H7 (cell line): ENCODE data around the gene SAYSD1. TPM values are rescaled to one million over a fixed set of nuclear protein-coding genes. Genes with fewer than 3 reads are reported as not detected.

Source experiments
- total RNA-seq: library from RNA; depleted of rRNA; stranded (reverse); fragments of >200 nt; shearing (Covaris generic); gene quantifications from 2 replicates; pipeline ENCODE4 v1.2.3, GENCODE V29; 2014; rRNA removed

Gene SAYSD1
- total RNA-seq, 1 experiment from 2014 or later = 11.0 TPM

Other genes with a start within 250 kb of the SAYSD1 start
- 0.18 and 0.87 TPM in 2 replicates for gene GLP1R, start 66.4 kb downstream of the SAYSD1 start, total RNA-seq
- 23.8 and 30.1 TPM in 2 replicates for gene KCNK5, start 114.3 kb upstream of the SAYSD1 start, total RNA-seq
- gene KCNK17, start 199.2 kb upstream of the SAYSD1 start, total RNA-seq = 1.1 and 1.4 TPM in 2 replicates
- gene KCNK16, start 207.5 kb upstream of the SAYSD1 start, total RNA-seq = not detected in 2 replicates